VCaP (cell line): ENCODE measurements around the gene MTCH1.
"Not testable (repeated sequence)": the region's sequence is repeated elsewhere in the genome, so short reads cannot be mapped to it uniquely, and the experiment has no call there.

Experiments
- H3K27ac ChIP-seq: fragments of 450-650 bp; 2 replicates; pipeline ENCODE4 v1.5.1; 2017
- TF ChIP-seq, protein P1 (sequence below): fragments of 450-650 bp; conservative IDR thresholded peaks from 2 replicates; pipeline ENCODE4 v1.5.1; 2017; ENCODE audit warnings: mild to moderate bottlenecking, moderate library complexity

MTCH1 gene

GRCh38 chr6:36954262-36954931, 31.6 kb downstream of the MTCH1 start, which contains the start of gene PI16:
TSS of gene PI16 (plus strand) at chr6:36954738. CDS start at chr6:36954761, 23 bp downstream.
- TF ChIP-seq, protein P1, sequence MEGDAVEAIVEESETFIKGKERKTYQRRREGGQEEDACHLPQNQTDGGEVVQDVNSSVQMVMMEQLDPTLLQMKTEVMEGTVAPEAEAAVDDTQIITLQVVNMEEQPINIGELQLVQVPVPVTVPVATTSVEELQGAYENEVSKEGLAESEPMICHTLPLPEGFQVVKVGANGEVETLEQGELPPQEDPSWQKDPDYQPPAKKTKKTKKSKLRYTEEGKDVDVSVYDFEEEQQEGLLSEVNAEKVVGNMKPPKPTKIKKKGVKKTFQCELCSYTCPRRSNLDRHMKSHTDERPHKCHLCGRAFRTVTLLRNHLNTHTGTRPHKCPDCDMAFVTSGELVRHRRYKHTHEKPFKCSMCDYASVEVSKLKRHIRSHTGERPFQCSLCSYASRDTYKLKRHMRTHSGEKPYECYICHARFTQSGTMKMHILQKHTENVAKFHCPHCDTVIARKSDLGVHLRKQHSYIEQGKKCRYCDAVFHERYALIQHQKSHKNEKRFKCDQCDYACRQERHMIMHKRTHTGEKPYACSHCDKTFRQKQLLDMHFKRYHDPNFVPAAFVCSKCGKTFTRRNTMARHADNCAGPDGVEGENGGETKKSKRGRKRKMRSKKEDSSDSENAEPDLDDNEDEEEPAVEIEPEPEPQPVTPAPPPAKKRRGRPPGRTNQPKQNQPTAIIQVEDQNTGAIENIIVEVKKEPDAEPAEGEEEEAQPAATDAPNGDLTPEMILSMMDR = no peak
- no peak within 1 kb of the TSS for H3K27ac ChIP-seq

DNA sequence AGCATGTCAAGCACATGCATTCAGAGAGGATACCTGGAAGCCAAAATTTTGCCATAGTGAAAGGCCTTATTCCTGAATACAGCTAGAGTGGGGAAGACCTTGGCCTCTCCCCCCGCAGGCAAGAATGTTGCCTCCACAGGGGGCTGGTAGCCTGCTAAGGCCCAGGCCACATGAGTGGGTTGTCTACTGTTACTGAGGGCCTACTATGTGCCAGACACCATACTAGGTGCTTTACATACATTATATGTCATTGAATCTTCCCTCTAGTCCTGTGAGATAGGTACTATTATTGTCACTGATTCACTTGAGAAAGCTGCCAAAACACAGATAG, 32.1 kb downstream of the MTCH1 start:
- TF ChIP-seq, protein P1 = no peak
- H3K27ac ChIP-seq = no peak overlapping the region

GRCh38 chr6:36949636-36950035, 36.4 kb downstream of the MTCH1 start:
- TF ChIP-seq, protein P1 = no peak
- no peak overlapping the region for H3K27ac ChIP-seq

DNA sequence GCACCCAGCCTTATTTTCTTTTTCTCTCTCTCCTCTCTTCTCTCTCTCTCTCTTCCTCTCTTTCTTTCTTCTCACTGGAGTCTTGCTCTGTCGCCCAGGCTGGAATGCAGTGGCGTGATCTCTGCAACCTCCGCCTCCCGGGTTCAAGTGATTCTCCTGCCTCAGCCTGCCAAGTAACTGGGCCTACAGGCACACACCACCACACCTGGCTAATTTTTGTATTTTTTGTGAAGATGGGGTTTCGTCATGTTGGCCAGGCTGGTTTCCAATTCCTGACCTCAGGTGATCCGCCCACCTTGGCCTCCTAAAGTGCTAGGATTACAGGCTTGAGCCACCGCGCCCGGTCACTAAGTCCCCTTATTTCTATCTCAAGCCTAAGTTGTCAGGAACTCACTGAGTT, 36.9 kb downstream of the MTCH1 start:
- H3K27ac ChIP-seq = not testable (repeated sequence)

- H3K27ac ChIP-seq = no peak overlapping the region
These were observed 38.2 kb downstream of the MTCH1 start for GRCh38 chr6:36947570-36948351.

GRCh38 chr6:36946526-36946925, 39.5 kb downstream of the MTCH1 start:
- no peak overlapping the region for H3K27ac ChIP-seq
- TF ChIP-seq, protein P1 = no peak

More at GRCh38 chr6:36947570-36948351, 38.2 kb downstream of the MTCH1 start:
- TF ChIP-seq, protein P1 = no peak

- TF ChIP-seq, protein P1 = no peak
- no peak overlapping the region for H3K27ac ChIP-seq
These were observed 40.7 kb downstream of the MTCH1 start for GRCh38 chr6:36945301-36945700.

DNA sequence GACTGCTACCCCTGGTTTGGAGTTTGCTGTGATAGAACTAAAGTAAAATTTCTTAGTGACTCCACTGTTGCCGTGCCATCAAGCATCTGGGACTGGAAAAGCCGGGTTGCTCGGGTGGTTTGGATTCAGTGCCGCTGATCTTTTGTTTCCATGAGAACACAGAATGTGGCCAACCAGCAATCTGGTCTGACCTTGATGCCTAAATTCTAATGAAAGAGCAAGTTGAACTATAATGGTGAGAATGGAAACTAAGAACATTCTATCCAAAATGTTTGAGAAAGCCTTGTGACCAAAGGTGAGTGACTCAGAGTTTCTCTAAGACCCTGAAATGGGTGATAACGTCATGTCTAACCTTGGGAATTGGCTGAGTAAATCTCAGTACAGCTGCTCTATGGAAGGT, 41.3 kb downstream of the MTCH1 start:
- H3K27ac ChIP-seq = no peak overlapping the region
- TF ChIP-seq, protein P1 = no peak

- not testable (repeated sequence) for H3K27ac ChIP-seq
These were observed 43.7 kb downstream of the MTCH1 start for GRCh38 chr6:36942329-36942728.

GRCh38 chr6:36941561-36941960, 44.4 kb downstream of the MTCH1 start:
- H3K27ac ChIP-seq = not testable (repeated sequence)
